H9 (cell line): ENCODE measurements around the gene DBH. TPM values are rescaled to one million over a fixed set of nuclear protein-coding genes. Genes with fewer than 3 reads are reported as not detected.

Experiments used
- DNase-seq: peaks from one replicate; pipeline ENCODE4 v3.0.0-alpha.2; 2017
- H2AFZ ChIP-seq: one replicate; pipeline ENCODE4 v1.6.1; 2013; ENCODE audit warnings: mild to moderate bottlenecking, low read length, control low read depth, moderate library complexity
- H2AK5ac ChIP-seq: 2 replicates; pipeline ENCODE4 v1.6.1; 2013; ENCODE audit warnings: low read length, control low read depth, mixed read lengths; ENCODE audit not compliant: insufficient read length
- H2BK120ac ChIP-seq: one replicate; pipeline ENCODE4 v1.6.1; 2013; ENCODE audit warnings: low read depth, mild to moderate bottlenecking, low read length, control low read depth, inconsistent platforms; ENCODE audit not compliant: poor library complexity, severe bottlenecking
- H2BK12ac ChIP-seq: 2 replicates; pipeline ENCODE4 v1.6.1; 2013; ENCODE audit warnings: low read length, control low read depth, mixed read lengths, low read depth; ENCODE audit not compliant: insufficient read length
- H2BK15ac ChIP-seq: 2 replicates; pipeline ENCODE4 v1.6.1; 2013; ENCODE audit warnings: low read depth, low read length, control low read depth
- H2BK20ac ChIP-seq: one replicate; pipeline ENCODE4 v1.6.1; 2013; ENCODE audit warnings: low read depth, mild to moderate bottlenecking, low read length, control low read depth, inconsistent platforms; ENCODE audit not compliant: poor library complexity, severe bottlenecking
- H2BK5ac ChIP-seq: 2 replicates; pipeline ENCODE4 v1.6.1; 2013; ENCODE audit warnings: low read length, control low read depth, mixed read lengths; ENCODE audit not compliant: insufficient read length
- H3K14ac ChIP-seq: 2 replicates; pipeline ENCODE4 v1.6.1; 2013; ENCODE audit warnings: low read length, control low read depth; ENCODE audit not compliant: insufficient read depth
- H3K18ac ChIP-seq: 2 replicates; pipeline ENCODE4 v1.6.1; 2013; ENCODE audit warnings: low read depth, mild to moderate bottlenecking, mixed read lengths, low read length, control low read depth; ENCODE audit not compliant: insufficient read length
- H3K23ac ChIP-seq: 2 replicates; pipeline ENCODE4 v1.6.1; 2013; ENCODE audit warnings: low read length, control low read depth, mixed read lengths, low read depth; ENCODE audit not compliant: insufficient read length
- H3K23me2 ChIP-seq: 2 replicates; pipeline ENCODE4 v1.6.1; 2013; ENCODE audit warnings: low read depth, mild to moderate bottlenecking, mixed read lengths, low read length, control low read depth; ENCODE audit not compliant: insufficient read length, poor library complexity, severe bottlenecking
- H3K27ac ChIP-seq: 2 replicates; pipeline ENCODE4 v1.5.1; 2013; ENCODE audit warnings: low read length, control low read depth, mixed read lengths, low read depth; ENCODE audit not compliant: insufficient read length
- H3K27me3 ChIP-seq: 2 replicates; pipeline ENCODE4 v1.6.1; 2013; ENCODE audit warnings: low read length, control low read depth, inconsistent platforms; ENCODE audit not compliant: insufficient read depth
- H3K4ac ChIP-seq: 2 replicates; pipeline ENCODE4 v1.6.1; 2013; ENCODE audit warnings: low read depth, mild to moderate bottlenecking, control low read depth, inconsistent platforms, low read length, moderate library complexity
- H3K4me1 ChIP-seq: 2 replicates; pipeline ENCODE4 v1.6.1; 2013; ENCODE audit warnings: low read length, control low read depth, inconsistent platforms; ENCODE audit not compliant: insufficient read depth
- H3K4me2 ChIP-seq: 2 replicates; pipeline ENCODE4 v1.6.1; 2013; ENCODE audit warnings: low read length, control low read depth, mixed read lengths; ENCODE audit not compliant: insufficient read length, insufficient read depth
- H3K56ac ChIP-seq: 2 replicates; pipeline ENCODE4 v1.6.1; 2013; ENCODE audit warnings: low read depth, mild to moderate bottlenecking, mixed read lengths, low read length, control low read depth; ENCODE audit not compliant: insufficient read length
- H3K79me1 ChIP-seq: 2 replicates; pipeline ENCODE4 v1.6.1; 2013; ENCODE audit warnings: low read depth, mild to moderate bottlenecking, moderate library complexity, low read length, control low read depth, inconsistent platforms; ENCODE audit not compliant: insufficient read depth, poor library complexity, severe bottlenecking
- H3K79me2 ChIP-seq: 2 replicates; pipeline ENCODE4 v1.6.1; 2013; ENCODE audit warnings: low read length, control low read depth, inconsistent platforms; ENCODE audit not compliant: insufficient read depth
- H3K9ac ChIP-seq: 2 replicates; pipeline ENCODE4 v1.6.1; 2013; ENCODE audit warnings: low read length, control low read depth, mixed read lengths; ENCODE audit not compliant: insufficient read length; ENCODE audit errors: extremely low read depth
- H3K9me3 ChIP-seq: one replicate; pipeline ENCODE4 v1.6.1; 2013; ENCODE audit warnings: low read depth, low read length, inconsistent platforms; ENCODE audit not compliant: control insufficient read depth
- H3T11ph ChIP-seq: one replicate; pipeline ENCODE4 v1.6.1; 2013; ENCODE audit warnings: mild to moderate bottlenecking, low read length, control low read depth, inconsistent platforms
- H4K20me1 ChIP-seq: one replicate; pipeline ENCODE4 v1.6.1; 2013; ENCODE audit not compliant: control insufficient read depth, insufficient read length, insufficient read depth
- H4K5ac ChIP-seq: 2 replicates; pipeline ENCODE4 v1.6.1; 2013; ENCODE audit warnings: low read depth, mild to moderate bottlenecking, mixed read lengths, low read length, control low read depth; ENCODE audit not compliant: insufficient read length
- H4K8ac ChIP-seq: replicated peaks from 2 replicates; pipeline ENCODE4 v1.6.1; 2013; ENCODE audit warnings: low read length, control low read depth, mixed read lengths, low read depth; ENCODE audit not compliant: insufficient read length
- H4K91ac ChIP-seq: 2 replicates; pipeline ENCODE4 v1.6.1; 2013; ENCODE audit warnings: low read depth, mild to moderate bottlenecking, moderate library complexity, mixed read lengths, low read length, control low read depth; ENCODE audit not compliant: insufficient read length
- H3K27ac Mint-ChIP-seq, 3 experiments: 2 replicates in 2 of 3; 3 replicates in 1 of 3; pipeline ENCODE4 v1.8.0; 2020 to 2021; ENCODE audit warnings: mixed read lengths in 3 of 3, mild to moderate bottlenecking in 1 of 3, moderate library complexity in 1 of 3
- H3K27me3 Mint-ChIP-seq: 2 replicates; pipeline ENCODE4 v1.8.0; 2021; ENCODE audit warnings: low read depth, mild to moderate bottlenecking, moderate library complexity, mixed read lengths
- H3K36me3 Mint-ChIP-seq, 3 experiments: 2 replicates in 2 of 3; 3 replicates in 1 of 3; pipeline ENCODE4 v1.8.0; 2020 to 2021; ENCODE audit warnings: low read depth in 3 of 3, mixed read lengths in 3 of 3; ENCODE audit not compliant: insufficient read depth in 1 of 3
- H3K4me1 Mint-ChIP-seq, 2 experiments: 2 replicates each; pipeline ENCODE4 v1.8.0; 2020; ENCODE audit warnings: mixed read lengths in 2 of 2
- H3K4me3 Mint-ChIP-seq, 2 experiments: 2 replicates in 1 of 2; 3 replicates in 1 of 2; pipeline ENCODE4 v1.8.0; 2020 to 2021; ENCODE audit warnings: mild to moderate bottlenecking in 2 of 2, mixed read lengths in 2 of 2, moderate library complexity in 1 of 2
- H3K9me3 Mint-ChIP-seq, 2 experiments: 2 replicates in 1 of 2; 3 replicates in 1 of 2; pipeline ENCODE4 v1.8.0; 2020; ENCODE audit warnings: mild to moderate bottlenecking in 2 of 2, mixed read lengths in 2 of 2, moderate library complexity in 1 of 2
- CTCF ChIP-seq: fragments of 200-600 bp; sonication (generic); conservative IDR thresholded peaks from 3 replicates; pipeline ENCODE4 v1.8.0; 2021; ENCODE audit warnings: antibody characterized with exemption, mild to moderate bottlenecking
- WGBS: extraction: QIAGEN DNeasy Blood & Tissue Kit; methylation state at CpG from one replicate; pipeline ENCODE4 v1.1.7; 2013; ENCODE audit warnings: missing lambda C conversion rate, low lambda C conversion rate, mixed read lengths; ENCODE audit not compliant: insufficient read length; ENCODE audit errors: extremely low coverage; 5-methylcytosine and 5-hydroxymethylcytosine counted together
- total RNA-seq: library from RNA; stranded (reverse); gene quantifications from 2 replicates; pipeline ENCODE4 v1.2.1, GENCODE V29; 2021

DBH gene
- total RNA-seq, 1 experiment from 2014 or later = not detected

- Mint-ChIP-seq H3K36me3 (peaks cover 3 to 12% (median 6%) of the 10 kb centered on the region in 3 experiments; a peak in 6 of 7 replicates), H3K27me3 (no peaks in the 10 kb centered on the region; the same call in none of the 2 replicates), H3K4me1 (peaks cover 14 to 21% of the 10 kb centered on the region in 2 experiments), H3K27ac (no peak overlapping the region), H3K4me3 (peak overlapping the region in 1 of 2 experiments; percentile 7; a peak in 2 of 5 replicates), H3K9me3 (peaks cover 2 to 8% of the 10 kb centered on the region in 2 experiments; a peak in 3 of 5 replicates)
- no peak overlapping the region for H4K91ac ChIP-seq
- H3K27me3 ChIP-seq = no peaks in the 10 kb centered on the region
- no peak overlapping the region for H3T11ph ChIP-seq
- no peak for TF ChIP-seq CTCF
- no peak for DNase-seq
- H3K18ac ChIP-seq = no peak overlapping the region
- H2BK15ac ChIP-seq = no peak overlapping the region
- no peak overlapping the region for H3K56ac ChIP-seq
- no peaks in the 10 kb centered on the region for H4K20me1 ChIP-seq
- no peak overlapping the region for H3K23ac ChIP-seq
- no peak overlapping the region for H2BK12ac ChIP-seq
- peaks cover 4% of the 10 kb centered on the region; the same call in 1 of the 2 replicates for H3K4me1 ChIP-seq
- no peaks in the 10 kb centered on the region for H3K23me2 ChIP-seq
- no peak overlapping the region for H2BK20ac ChIP-seq
- no peak overlapping the region for H2AK5ac ChIP-seq
- no peak overlapping the region for H4K5ac ChIP-seq
- no peak overlapping the region for H4K8ac ChIP-seq
- WGBS = no CpG with 5 or more reads among the region's 17 CpGs
- no peak overlapping the region for H2AFZ ChIP-seq
- no peak overlapping the region for H3K9ac ChIP-seq
- no peaks in the 10 kb centered on the region for H3K79me1 ChIP-seq
- no peaks in the 10 kb centered on the region for H3K79me2 ChIP-seq
- no peak overlapping the region for H3K14ac ChIP-seq
- no peak overlapping the region for H3K4ac ChIP-seq
- no peaks in the 10 kb centered on the region for H3K9me3 ChIP-seq
- H2BK5ac ChIP-seq = no peak overlapping the region
- H2BK120ac ChIP-seq = no peak overlapping the region
- no peak overlapping the region for H3K4me2 ChIP-seq
- no peak overlapping the region for H3K27ac ChIP-seq
Measured at GRCh38 chr9:133670466-133670865, 34.3 kb downstream of the DBH start.
